GM18861 (cell line): ENCODE results near the gene HACD2.
"Not testable (repeated sequence)": the region's sequence is repeated elsewhere in the genome, so short reads cannot be mapped to it uniquely, and the experiment has no call there.

Experiments used
- ATAC-seq: cut with Tn5 transposase; IDR thresholded peaks from one replicate; pipeline ENCODE4 v1.9.1; 2021; ENCODE audit not compliant: unreplicated experiment

HACD2 gene

DNA sequence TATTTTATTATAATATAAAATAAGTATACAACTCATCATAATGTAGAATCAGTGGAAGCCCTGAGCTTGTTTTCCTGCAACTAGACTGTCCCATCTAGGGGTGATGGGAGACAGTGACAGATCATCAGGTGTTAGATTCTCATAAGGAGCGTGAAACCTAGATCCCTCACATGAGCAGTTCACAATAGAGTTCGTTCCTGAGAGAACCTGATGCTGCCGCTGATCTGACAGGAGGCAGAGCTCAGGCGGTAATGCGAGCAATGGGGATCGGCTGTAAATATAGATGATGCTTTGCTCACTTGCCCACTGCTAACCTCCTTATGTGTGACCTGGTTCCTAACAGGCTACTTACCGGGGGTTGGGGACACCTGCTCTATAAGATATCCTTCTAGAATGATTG lies 26.8 kb upstream of the HACD2 start:
- not testable (repeated sequence) for ATAC-seq

DNA sequence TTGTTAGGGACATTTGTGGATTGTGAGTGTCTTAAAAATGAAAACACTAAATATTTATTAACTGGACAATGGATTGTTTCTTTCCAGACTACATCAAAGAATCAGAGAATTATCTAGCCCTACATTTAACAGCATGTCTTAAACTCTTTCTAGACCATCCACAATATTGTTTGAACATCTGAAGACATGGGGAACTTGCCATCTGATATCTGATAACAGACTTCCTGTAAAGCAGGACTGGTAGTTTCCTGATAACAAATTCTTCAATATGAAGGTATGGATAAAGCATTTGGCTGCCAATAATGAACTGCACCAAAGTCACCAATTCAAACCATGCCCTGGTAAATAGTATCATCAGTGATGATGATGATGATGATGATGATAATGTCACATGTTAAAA lies 26.2 kb upstream of the HACD2 start:
- ATAC-seq, result no peak

DNA sequence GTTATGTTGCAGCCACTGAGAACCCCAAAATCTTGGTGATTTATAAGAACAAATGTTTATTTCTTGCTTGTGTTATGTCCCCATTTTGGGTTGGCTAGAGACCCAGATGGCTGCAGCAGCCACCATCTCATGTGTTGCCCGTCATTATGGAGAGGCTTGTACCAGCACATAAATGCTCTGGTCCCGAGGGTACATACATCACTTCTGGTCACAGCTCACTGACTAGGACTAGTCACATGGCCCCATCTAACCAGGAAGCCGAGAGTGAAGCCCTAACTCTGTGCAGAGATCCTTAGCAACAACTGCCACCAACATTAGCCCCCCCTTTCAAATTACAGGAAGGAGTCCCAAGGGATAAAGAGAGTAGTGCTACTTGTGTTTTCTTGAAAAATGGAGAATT lies 25.5 kb upstream of the HACD2 start:
- peak; percentile 71 for ATAC-seq

DNA sequence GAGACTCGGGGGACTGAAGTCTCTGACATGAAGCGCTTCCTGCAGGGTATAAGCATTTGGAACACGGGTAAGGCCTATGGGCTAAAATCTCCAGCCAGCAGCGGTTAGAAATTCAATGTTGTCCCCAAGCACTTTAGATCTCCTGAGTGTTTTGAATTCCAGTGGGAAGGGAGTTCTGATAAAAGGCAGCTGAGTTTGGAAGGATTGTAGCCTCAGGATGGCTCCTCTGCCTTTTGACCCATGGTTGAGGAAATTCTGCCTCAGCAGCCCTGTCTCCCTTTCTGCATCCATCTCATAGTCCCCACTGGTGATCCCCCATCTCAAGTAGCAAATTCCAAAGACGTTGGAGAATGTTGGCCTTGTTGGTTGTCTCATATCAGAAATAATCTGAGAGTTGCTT lies 24.2 kb upstream of the HACD2 start:
- no peak for ATAC-seq

DNA sequence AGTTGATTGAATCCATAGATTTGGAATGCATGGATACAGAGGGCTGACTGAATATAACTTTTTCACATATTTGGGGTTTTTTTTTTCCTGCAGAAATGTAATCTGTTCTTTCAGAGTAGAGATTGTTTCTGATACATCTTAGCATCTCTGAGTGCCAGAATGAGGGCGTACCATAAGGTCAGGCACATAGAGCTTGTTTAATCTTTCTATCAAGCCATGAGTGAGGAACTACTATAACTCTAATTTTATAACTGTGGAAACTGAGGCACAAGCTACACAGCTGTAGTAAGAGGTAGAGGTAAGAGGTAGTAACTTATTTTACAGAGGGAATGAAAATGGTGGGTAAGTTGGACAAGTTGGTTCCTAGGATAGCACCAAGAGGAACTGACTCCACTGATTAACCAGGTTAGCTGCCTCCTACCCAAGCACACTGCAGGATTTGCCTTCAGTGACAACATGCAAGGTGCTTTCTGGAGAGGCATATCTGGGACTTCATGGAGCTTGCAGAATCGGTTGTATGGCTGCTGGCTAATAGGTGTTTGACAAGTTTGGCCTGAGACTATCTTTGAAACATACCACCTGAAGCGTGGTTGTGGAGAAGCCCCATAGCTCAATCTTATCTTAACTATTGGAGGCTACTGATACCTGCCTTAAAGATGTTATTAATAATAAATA lies 23.5 kb upstream of the HACD2 start:
- no peak for ATAC-seq

DNA sequence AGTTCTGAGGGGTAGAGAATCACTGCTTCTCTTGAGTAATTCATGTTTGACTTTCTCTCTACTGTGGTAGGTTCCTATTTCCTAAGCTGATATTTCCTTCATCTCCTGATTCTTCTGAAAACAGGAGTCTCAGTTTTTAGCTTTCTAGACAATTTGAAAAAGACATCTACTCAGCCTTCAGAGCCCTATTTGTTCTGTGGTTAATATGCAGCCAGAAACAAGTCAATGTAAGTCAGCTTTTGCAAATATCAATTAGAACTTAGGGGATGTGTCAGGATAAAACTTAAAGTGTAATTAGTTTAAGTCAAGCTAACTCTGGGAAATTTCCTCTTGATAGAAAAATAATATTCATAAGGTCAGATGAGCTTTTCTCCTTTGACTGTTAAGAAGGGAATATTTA lies 21.7 kb upstream of the HACD2 start:
- no peak for ATAC-seq

DNA sequence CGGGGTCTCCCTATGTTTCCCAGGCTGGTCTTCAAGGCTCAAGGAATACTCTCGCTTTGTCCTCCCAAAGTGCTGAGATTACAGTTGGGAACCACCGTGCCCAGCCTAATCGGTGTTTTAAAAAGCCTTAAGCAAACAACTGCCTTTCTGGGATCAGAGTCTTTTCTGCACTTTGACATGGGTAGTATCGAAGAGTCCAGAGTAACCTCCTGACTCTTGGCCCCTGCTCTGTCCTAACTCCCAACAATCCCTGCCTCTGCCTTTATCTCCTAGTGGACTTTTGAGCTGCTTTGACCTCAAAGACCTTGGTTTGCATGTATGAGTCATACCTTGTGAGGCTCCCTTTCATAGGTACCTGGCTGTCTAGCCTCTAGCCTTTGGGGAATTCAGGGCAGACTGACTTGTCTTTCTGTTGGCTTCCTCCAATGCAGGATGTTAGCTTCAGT lies 21.0 kb upstream of the HACD2 start:
- peak; percentile 68 for ATAC-seq

DNA sequence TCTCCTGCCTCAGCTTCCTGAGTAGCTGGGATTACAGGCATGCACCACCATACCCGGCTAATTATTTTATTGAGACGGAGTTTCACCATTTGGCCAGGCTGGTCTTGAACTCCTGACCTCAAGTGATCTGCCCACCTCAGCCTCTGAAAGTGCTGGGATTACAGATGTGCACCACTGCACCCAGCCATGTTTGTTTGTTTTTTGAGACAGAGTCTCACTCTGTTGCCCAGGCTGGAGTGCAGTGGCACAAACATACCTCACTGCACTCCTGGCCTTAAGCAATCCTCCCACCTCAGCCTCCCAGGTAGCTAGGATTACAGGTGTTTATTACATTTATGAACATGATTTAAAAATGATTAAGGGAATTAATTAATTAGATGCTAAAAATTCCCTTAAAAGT lies 18.3 kb upstream of the HACD2 start:
- ATAC-seq, result not testable (repeated sequence)

DNA sequence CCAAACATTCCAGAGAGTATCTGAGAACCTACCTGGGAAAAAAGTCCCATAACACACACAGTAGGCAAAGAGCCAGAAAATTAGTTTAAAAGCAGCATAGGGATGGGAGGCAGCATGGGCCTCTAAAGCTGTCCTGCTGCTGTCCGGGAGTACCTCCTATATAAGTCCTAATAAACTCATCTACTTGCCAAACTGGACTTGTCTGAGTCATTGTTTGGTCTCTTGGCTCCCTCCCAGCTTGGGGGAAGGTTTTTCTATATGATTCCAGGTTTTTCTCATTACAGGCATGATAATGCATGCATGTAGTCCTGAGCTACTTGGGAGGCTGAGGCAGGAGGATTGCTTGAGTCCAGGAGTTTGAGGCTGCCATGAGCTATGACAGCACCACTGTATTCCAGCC lies 17.5 kb upstream of the HACD2 start:
- ATAC-seq, result no peak

DNA sequence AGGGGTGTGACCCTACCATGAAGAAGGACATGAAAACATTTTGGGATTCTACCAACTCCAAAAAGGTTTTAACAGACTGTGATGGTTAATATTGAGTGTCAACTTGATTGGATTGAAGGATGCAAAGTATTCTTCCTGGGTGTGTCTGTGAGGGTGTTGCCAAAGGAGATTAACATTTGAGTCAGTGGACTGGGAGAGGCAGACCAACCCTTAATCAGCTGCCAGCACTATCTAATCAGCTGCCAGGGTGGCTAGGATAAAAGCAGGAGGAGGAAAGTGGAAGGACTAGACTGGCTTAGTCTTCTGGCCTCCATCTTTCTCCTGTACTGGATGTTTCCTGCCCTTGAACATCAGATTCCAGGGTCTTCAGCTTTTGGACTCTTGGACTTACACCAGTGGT lies 16.0 kb upstream of the HACD2 start:
- not testable (repeated sequence) for ATAC-seq

DNA sequence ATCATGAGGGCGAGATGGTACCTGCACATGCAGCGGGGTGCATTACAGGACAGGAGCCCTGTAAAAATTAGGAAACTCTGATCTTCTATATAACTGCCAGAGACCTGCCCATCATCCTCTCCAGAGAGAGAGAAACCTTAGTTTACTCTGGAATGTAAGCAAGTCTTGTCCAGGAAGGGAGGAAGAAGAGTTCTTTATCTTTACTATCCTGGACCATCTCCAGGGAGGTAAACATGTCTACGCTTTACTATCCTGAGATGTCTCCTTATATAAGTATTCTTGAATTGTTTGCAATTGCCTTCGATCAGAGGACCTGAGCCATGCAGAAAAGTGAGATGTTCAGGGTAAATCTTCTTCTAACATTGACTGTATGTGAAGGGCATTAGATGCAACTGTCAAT lies 12.7 kb upstream of the HACD2 start:
- ATAC-seq, result no peak

DNA sequence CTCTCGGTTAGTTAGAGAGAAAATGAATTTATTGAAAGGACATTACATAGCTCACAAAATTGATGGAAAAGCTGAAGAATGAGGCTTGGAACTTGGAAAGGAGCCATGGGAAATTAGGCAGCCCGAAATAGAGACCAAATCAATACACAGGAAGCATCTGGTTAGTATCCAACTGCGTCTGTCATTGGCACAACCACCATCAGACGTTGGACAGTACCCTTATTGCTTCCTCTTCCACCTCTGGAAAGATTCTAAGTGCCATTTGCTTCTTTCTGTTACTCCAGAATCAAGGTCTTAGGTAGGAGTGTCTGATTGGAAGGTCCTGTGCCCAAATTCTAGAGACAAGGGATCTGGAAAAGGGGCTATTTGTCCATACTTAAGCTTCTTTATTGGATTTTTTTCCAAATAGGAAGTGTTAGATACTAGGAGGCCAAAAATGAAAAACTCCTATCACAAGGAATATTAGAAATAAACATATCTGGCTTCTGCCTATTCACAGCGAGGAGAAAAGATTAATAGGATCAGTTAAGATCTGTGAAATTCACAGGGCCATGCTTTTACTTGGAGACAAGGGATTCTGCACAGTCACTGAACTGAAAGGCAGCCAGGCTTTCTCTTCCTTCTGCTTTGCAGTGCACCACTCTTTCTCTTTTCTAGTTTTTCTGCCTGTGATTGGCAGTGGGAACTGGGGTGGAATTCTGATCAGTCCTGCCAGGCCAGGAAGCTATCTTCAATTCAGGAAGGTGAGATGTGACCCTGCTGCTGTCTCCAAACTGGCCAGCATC lies 10.7 kb upstream of the HACD2 start:
- no peak for ATAC-seq

DNA sequence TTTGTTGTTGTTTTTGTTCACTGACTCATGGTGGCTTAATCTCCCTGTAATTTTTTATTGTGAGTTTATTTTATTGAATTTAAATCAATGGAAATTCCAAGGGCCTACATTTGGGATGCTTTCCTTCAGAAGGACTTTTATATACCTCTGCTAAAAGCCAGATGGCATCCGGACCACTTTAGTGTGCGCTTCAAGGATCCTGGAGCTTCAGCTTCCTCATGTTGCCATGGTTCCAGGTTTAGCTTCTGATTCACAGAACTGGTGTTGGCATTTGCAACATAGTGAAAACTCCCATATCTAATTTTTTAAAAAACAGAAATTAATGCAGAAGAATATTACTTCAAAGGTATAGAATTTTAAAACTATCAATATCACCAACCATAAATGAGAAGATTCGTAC lies 8.5 kb upstream of the HACD2 start:
- no peak for ATAC-seq

DNA sequence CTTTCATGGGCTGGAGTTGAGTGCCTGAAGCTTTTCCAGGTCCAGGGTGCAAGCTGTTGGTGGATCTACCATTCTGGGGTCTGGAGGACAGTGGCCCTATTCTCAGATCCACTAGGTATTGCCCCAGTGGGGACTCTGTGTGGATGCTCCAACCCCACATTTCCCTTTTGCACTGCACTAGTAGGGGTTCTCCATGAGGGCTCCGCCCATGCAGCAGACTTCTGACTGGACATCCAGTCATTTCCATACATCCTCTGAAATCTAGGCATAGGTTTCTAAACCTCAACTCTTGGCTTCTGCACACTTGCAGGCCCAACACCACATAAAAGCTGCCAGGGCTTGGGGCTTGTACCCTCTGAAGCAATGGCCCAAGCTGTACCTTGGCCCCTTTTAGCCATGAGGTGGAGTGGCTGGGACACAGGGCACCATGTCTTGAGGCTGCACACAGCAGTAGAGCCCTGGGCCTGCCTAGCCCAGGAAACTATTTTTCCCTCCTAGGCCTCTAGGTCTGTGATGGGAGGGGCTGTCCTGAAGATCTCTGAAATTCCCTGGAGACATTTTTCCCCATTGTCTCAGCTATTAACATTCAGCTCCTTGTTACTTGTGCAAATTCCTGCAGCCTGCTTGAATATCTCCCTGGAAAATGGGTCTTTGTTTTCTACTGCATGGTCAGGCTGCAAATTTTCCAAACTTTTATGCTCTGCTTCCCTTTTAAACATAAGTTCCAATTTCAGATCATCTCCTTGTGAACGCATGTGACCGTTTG lies 6.0 kb upstream of the HACD2 start:
- ATAC-seq, result no peak

DNA sequence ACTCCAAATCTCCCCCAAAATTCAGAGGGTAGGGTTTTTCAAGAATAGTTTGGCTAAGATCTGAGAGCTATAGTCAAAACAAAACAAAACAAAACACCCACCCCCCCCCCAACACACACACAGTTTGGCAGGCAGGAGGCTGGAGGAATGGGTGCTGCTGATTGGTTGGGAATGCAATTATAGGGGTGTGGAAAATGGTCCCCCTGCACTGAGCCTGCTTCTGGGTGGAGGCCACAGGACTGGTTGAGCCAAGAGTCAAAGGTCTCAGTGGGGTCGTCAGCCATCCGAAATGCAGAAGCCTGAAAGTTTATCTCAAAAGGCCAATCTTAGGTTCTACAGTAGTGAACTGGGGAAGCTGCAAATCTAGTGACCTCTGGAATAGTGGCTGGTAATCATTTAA lies 2.5 kb upstream of the HACD2 start:
- no peak for ATAC-seq

DNA sequence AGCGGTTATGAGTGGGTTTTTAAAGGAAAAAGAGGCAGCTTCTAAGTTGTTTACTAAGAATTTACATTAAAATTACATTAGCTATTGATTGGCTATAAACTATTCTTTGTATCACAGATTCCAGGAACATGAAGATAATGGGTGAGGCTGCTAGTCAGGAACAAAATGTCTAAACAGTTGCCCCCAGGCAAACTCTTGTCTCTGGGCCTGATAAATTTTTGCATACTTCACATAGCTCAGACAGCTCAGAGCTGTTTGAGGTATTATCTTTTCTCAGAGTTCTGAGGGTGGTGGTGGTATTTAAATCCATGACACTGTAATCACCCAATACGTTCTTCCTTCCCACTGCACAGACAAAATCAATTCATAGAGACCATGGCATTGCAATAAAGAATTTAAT lies 2.1 kb upstream of the HACD2 start:
- no peak for ATAC-seq

DNA sequence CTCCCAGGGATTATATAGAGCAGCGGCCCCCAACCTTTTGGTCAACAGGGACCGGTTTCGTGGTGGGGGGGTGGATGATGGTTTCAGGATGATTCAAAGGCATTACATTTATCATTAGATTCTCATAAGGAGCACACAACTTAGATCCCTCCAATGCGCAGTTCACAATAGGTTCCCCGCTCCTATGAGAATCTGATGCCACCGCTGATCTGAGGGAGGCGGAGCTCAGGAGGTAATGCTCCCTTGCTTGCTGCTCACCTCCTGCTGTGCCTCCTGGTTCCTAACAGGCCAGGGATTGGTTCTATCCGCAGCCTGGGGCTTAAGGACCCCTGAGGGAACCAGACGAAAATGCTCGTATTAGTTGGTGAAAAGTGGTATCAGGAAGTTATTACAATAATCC lies 1.3 kb upstream of the HACD2 start:
- no peak for ATAC-seq

DNA sequence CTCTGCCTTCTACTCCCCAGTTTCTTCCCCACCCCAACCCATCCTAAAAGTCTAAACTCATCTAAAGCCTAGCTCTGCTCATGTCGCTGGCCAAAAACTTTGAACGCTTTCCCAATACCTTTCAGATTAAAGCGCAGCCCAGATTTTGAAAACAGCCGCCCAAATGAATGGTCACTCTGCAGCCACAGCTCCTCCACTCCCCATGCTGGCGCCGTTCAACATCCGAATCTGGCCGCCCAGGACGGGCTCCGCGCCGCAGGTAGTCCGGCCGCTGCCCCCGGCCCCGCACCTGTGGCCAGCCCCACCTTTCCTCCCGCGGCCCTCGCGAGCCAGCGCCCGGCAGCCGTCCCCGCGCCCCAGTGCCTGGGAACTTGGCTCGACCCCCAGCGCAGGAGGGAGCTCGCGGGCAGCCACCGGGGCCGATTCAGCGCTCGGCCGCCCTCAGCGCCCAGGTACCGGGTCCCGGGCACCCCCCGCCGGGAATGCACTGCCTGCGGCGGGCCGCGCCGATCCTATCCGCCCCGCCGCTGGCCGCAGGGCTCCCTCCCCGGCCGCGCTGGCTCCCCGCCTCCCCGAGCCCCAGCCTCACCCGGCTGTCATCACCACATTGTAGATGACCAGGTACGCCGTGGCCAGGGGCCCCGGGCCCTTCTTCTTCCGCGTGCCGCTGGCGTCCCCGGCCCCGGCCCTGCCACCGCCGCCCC lies 417 bp downstream of the HACD2 start:
- ATAC-seq, result peak; percentile 12

DNA sequence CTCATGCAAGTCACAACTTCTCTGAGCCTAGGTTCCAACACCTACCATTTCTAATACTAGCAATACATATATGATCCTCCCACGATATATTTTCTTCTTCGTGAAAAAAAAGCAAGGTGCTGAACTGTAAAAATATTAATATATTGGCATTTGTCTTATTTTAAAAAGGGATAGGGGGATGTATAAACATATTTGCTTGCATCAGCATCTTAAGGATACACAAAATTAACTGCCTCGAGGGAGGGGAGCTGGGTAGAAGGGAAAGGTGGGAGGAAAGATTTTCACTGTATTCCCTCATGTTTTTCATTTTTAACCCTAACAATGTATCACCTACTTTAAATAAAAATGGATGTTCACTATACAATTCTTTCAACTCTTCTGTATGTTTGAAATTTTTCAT lies 1.3 kb downstream of the HACD2 start:
- no peak for ATAC-seq

DNA sequence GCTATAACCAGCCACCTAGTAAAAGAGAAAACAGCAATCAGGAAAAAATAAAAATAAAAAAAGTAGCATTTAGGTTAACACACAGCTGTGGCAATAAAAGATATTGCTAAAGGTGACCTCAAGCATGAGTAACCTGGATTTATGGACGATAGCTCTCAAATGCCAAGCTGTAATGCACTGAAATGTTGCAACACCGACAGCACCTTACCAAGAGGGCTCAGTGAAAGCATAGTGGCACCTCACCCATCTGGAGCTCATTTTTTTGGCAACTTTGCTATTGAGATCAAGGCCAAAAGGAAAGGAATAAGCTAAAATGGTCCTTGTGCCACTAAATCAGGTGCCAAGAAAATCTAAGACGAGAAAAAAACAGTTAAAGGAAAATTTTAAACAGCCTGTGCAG lies 2.5 kb downstream of the HACD2 start:
- ATAC-seq, result no peak

DNA sequence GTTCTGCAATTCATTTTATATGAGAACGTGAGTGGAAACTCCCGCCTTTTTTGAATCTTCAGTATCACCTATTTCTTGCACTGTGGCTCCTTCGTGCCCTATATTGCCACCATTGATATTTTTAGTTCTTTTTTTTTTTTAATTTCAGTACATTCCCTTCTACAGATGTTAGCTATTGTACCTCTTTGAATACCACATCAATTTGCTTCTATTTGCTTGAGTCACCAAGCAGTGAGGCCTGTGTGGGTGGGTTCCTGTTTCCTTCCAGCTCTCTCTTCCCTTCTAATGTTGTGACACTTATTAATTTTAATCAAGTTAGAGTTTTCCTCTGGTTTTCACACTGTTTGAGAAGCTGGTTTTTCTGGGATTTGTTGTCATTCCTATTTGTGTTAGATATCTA lies 8.7 kb downstream of the HACD2 start:
- ATAC-seq, result no peak
